GM19351 (cell line): ENCODE data around the gene CBLN2.

Source experiments
- ATAC-seq: cut with Tn5 transposase; IDR thresholded peaks from one replicate; pipeline ENCODE4 v1.9.1; 2021; ENCODE audit warnings: mild to moderate bottlenecking, moderate library complexity; ENCODE audit not compliant: unreplicated experiment

The CBLN2 gene

DNA sequence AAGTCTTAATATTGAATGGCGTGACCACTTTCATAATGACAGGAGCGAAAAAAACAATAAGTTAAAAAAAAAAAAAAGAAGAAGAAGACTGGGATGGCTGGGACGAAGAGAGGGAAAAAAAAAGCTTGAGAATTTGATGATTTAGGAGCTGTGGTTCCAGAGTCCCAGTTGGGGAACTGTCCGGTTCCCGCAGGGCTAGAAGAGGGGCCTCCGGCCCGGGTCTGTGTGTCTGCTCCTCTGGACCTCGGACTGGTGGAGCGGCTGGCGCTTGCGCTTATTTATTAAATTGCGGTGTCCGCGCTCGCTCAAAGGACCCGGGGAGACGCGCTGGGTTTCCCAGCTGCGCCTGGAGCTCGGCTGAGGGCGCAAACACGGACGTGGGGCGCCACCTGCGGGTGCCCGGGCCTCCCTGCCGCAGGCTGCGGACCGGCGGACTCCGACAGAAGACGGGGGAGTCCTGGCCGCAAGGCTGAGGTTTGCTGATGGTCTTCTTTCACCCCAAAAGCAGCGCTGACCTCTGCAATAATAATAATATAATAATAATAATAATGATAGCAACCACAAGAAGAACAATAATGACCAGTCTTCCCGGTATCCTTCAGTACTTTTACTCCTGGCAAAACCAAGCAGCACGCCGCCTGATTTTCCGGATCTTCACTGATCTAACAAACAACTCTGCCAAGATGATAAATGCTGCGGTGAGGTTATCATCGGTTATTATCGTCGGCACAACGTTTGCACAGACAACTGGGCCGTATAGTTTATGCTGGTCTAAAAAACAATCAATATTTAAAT, at the start of gene CBLN2:
CBLN2 (minus strand) TSS at position 251 of the 795 bp plus-strand sequence. CDS start 2,182 bp downstream, outside the sequence.
- ATAC-seq: peak; percentile 94

- no peak for ATAC-seq
Observed at GRCh38 chr18:72588360-72588759, 44.2 kb upstream of the CBLN2 start.

DNA sequence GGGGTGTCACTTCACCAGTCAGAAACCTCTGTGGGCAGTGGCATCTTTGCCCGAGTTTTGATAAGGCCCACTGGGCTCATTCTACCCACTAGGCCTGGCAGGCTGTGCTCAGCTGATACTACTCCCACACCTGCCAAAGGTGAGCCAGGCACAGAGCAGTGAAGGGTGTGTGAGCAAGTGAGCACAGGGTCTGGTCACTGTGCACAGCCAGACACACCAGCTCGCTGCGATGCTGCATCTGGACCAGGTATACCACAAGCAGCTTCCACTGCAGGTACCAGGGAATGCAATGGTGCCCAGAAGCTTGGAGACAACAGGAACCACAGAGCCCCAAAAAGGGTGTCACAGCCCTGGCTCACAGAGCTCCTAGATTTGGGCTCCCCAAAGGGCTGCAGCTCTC, 40.6 kb upstream of the CBLN2 start:
- no peak for ATAC-seq

DNA sequence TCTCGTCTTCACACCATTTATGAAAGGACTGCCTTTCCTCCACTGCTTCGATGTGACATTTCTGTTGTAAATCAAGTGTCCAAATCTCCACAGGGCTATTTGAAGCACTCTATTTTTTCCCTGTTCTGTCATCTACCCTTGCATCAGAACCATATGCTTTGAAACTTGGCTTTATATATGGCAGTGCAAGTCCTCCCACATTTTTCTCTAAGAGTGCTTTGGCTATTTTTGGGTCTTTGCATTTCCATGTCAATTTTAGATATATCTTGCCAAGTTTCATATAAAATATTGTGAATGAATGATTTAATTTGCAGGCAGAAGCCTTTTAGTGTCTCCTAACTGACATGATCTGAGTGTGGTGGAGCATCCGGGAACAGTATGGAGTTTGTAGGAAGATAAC, 37.8 kb upstream of the CBLN2 start:
- ATAC-seq: no peak

GRCh38 chr18:72572896-72573295, 28.8 kb upstream of the CBLN2 start:
- no peak for ATAC-seq

GRCh38 chr18:72566290-72566689, 22.1 kb upstream of the CBLN2 start:
- no peak for ATAC-seq

GRCh38 chr18:72555968-72556367, 11.8 kb upstream of the CBLN2 start:
- ATAC-seq: no peak

- peak; percentile 41 for ATAC-seq
Observed at GRCh38 chr18:72555101-72555500, 11.0 kb upstream of the CBLN2 start.

DNA sequence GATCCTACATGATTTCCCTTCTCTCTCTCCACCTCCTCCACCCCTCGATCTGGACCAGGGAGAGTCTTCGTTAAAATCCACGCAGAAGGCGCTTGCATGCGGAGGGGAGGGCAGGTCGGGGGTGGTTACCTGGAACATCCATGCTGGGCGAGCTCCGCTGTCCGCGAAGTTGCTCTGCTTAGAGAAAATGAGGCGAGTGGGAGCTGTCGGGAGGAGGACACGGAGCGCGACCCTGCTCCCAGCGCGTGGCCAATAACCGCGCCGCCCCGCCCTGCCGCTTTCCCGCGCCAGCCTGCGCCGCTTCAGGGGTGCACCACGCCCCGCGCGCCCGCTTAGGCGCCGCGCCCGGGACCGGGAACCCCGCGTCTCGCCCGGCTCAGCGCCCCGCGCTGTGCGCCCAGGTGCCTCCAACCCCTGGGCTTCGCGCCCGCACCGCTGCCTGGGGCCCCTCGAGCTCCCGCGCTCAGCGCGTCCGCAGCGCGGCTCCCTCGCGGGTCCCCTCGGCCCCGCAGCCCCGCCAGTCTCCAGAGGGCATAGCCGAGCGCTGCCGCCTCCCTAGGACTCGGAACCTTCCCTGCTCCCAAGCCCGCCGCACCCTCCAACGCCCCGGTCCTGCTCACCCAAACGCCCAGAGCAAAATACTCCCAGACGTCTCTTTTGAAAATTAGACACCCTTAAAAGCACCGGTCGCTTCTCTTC, 636 bp downstream of the CBLN2 start:
- no peak for ATAC-seq

- no peak for ATAC-seq
Observed at GRCh38 chr18:72542984-72543356, 1.2 kb downstream of the CBLN2 start.

DNA sequence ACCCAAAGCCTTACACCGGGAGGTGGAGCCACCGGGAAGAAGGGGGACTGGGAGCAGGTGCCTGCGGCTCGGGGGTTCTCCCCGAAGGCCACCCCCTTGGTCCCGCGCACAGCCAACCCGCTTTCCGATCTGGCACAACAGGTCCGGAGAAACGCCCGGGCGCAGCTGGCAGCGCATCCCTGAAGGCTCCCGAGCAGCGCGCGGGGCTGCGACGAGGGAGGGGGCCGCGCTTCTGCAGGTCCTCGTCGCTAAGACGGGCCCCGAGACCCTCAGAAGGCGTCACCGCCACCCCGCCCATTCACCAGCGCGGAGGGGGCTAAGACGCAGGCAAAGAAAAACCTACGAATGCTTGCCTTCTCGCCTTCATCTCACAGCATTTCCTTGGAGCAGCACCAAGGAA, 1.8 kb downstream of the CBLN2 start:
- ATAC-seq: no peak

- no peak for ATAC-seq
Observed at GRCh38 chr18:72541871-72542332, 2.2 kb downstream of the CBLN2 start.

GRCh38 chr18:72539901-72540300, 4.2 kb downstream of the CBLN2 start:
- no peak for ATAC-seq

DNA sequence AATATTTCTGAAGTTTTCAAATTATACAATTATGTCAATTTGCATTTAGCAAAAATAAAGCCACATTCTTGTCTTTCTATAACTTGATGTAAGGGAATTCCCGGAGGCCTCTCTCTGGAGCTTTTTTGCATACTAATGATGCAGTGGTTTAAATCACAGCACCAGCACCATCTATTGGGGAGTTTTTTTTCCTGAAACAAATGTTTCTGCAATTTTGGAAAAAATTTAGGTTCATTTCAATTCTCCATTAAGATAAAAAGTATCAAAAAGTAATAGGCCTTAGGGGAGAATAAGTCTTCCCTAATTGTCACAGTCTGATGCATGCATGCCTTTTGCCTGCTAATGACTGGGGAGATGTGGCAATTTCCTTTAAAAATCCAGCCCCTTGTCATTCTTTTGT, 13.5 kb downstream of the CBLN2 start:
- ATAC-seq: no peak

DNA sequence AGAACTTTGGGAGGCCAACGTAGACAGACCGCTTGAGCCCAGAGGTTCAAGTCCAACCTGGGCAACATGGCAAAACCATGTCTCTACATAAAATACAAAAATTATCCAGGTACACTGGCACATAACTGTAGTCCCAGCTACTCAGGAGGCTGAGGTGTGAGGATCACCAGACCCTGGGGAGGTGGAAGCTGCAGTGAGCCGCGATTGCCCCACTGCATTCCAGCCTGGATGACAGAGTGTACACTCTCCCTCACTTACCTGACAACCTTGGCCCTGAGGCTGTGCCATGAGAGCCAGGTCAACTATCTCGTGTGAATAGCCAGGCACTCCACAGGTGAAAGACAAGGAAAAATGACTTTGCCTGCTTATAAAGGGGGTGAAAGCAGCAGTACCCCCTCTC, 39.3 kb downstream of the CBLN2 start:
- ATAC-seq: no peak

DNA sequence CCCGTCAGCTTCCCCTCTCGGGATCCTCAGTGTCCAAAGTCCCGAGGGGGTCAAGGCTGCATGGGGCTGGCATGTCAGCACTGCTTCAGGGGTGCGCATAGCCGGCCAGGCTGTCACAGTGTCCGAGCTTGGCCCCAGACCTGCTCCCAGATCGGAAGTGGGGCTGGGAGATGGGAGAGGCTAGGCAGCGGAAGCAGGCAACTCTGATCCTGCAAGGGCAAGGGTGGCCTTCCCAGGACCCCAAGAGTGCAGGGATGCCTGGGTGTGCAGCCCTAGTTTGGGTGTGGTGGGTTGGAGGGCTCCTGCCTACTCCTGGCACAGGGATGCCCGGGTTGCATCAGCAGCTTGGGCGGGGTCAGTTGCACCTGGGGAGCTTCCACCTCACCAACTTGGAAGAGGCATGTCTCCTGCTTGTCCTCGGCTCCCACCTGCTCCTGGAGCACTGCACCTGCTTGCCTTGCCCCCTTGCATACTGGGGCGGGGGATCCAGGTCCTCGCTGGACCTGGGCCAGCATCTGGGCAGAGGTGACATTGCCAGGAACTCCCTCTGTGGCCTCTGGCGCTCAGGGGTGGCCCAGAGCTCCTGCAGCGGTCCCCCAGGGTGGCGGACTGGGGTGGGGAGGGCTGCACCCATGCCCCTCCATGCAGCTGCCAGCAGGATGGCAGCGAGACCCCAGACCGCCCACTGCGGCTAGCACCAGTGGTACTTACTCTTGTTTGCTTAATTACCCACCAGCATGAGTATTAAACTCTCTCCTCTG, 41.3 kb downstream of the CBLN2 start:
- ATAC-seq: no peak

- ATAC-seq: no peak
Observed at GRCh38 chr18:72492497-72492896, 51.6 kb downstream of the CBLN2 start.
